Measurements from ENCODE around the gene NIM1K.

NIM1K gene

GRCh38 chr5:43202380-43202779 lies 10.4 kb downstream of the NIM1K start:
- H3K27me3 Mint-ChIP-seq, result peaks cover 13% of the 10 kb centered on the region
- H3K36me3 Mint-ChIP-seq (ENCODE audit: low read depth), result peaks cover 4% of the 10 kb centered on the region
- H3K4me3 Mint-ChIP-seq, result no peak overlapping the region
- no peak overlapping the region for H3K27ac Mint-ChIP-seq
- H3K4me1 Mint-ChIP-seq (ENCODE audit: low read depth), result peaks cover 4% of the 10 kb centered on the region
- no peaks in the 10 kb centered on the region for H3K9me3 Mint-ChIP-seq

- Mint-ChIP-seq H3K27me3 (peaks cover 16% of the 10 kb centered on the region), H3K4me3 (no peak overlapping the region)
These were observed 11.3 kb downstream of the NIM1K start for GRCh38 chr5:43203373-43203772.

GRCh38 chr5:43204958-43205357 lies 12.9 kb downstream of the NIM1K start:
- Mint-ChIP-seq H3K9me3 (no peaks in the 10 kb centered on the region), H3K4me3 (no peak overlapping the region), H3K27ac (no peak overlapping the region), H3K36me3 (ENCODE audit: low read depth) (peaks cover 4% of the 10 kb centered on the region), H3K27me3 (peaks cover 16% of the 10 kb centered on the region), H3K4me1 (ENCODE audit: low read depth) (peaks cover 4% of the 10 kb centered on the region)

More at GRCh38 chr5:43203373-43203772, 11.3 kb downstream of the NIM1K start:
- Mint-ChIP-seq H3K4me1 (ENCODE audit: low read depth) (peaks cover 4% of the 10 kb centered on the region), H3K27ac (no peak overlapping the region), H3K36me3 (ENCODE audit: low read depth) (peaks cover 4% of the 10 kb centered on the region), H3K9me3 (no peaks in the 10 kb centered on the region)

DNA sequence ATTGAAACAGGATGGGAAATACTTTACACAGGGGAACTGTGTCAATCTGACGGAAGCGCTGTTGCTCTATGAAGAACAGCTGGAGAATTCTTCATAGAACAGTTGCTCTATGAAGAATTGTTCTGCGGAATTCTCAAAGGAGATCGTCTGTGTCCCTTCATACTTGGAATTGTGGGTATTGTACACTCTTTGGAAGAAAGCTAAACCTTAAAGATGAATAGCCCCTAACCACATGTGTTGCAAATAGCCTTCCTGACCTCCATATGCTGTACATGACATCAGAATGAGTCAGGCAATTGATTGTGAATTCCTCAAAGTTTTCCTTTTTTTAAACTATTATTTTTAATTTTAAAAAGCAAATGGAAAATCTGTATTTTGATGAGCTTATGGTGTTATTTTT lies 15.6 kb downstream of the NIM1K start:
- Mint-ChIP-seq H3K27me3 (peaks cover 24% of the 10 kb centered on the region), H3K4me1 (ENCODE audit: low read depth) (no peaks in the 10 kb centered on the region), H3K27ac (no peak overlapping the region), H3K4me3 (no peak overlapping the region), H3K9me3 (no peaks in the 10 kb centered on the region), H3K36me3 (ENCODE audit: low read depth) (no peaks in the 10 kb centered on the region)

GRCh38 chr5:43208658-43209057 lies 16.6 kb downstream of the NIM1K start:
- Mint-ChIP-seq H3K4me3 (no peak overlapping the region), H3K9me3 (no peaks in the 10 kb centered on the region), H3K27me3 (peaks cover 24% of the 10 kb centered on the region), H3K4me1 (ENCODE audit: low read depth) (no peaks in the 10 kb centered on the region), H3K27ac (no peak overlapping the region), H3K36me3 (ENCODE audit: low read depth) (no peaks in the 10 kb centered on the region)

DNA sequence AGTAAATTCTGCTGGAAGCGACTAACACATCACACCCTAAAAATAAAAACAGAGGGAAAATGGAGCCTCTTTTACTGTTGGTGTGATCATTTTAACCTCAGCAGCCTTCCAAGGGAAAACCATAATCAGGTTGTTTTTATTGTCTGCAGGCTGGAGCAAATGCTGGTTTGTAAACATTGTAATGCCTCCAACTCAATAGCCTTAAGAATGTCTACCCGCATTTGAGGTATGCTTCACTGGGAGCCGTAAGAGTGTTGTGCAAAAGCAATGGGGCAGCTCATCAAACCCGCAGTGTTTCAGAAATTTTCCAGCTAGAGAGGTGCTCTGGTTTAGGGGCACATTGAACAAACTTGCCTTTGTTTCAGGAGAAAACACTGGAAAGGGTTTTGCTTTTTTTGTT lies 17.0 kb downstream of the NIM1K start:
- H3K36me3 Mint-ChIP-seq (ENCODE audit: low read depth), result no peaks in the 10 kb centered on the region
- peaks cover 24% of the 10 kb centered on the region for H3K27me3 Mint-ChIP-seq

GRCh38 chr5:43209833-43210232 lies 17.8 kb downstream of the NIM1K start:
- Mint-ChIP-seq H3K27me3 (peaks cover 24% of the 10 kb centered on the region), H3K9me3 (no peaks in the 10 kb centered on the region)

More for the DNA sequence above, 17.0 kb downstream of the NIM1K start:
- Mint-ChIP-seq H3K4me1 (ENCODE audit: low read depth) (no peaks in the 10 kb centered on the region), H3K27ac (no peak overlapping the region), H3K4me3 (no peak overlapping the region), H3K9me3 (no peaks in the 10 kb centered on the region)

DNA sequence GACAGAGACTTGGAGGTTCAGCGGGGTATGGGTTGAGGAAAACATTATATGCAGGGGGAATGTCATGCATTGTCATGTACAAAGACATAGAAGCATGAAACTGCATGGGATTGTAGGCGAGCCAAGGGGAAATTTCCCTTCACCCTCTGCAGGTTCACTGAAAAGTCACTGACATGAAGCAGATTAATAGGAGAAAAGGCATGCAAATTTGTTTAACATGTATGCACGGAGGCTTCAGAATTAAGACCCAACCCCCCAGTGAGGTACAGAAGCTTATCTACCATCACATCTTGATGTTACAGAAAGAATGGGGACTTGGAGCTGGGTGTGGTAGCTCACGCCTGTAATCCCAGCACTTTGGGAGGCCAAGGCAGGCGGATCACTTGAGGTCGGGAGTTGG lies 18.5 kb downstream of the NIM1K start:
- Mint-ChIP-seq H3K27me3 (peaks cover 24% of the 10 kb centered on the region), H3K4me1 (ENCODE audit: low read depth) (no peaks in the 10 kb centered on the region), H3K9me3 (no peaks in the 10 kb centered on the region), H3K36me3 (ENCODE audit: low read depth) (no peaks in the 10 kb centered on the region), H3K4me3 (no peak overlapping the region), H3K27ac (no peak overlapping the region)

More at GRCh38 chr5:43209833-43210232, 17.8 kb downstream of the NIM1K start:
- H3K36me3 Mint-ChIP-seq (ENCODE audit: low read depth), result no peaks in the 10 kb centered on the region
- no peak overlapping the region for H3K4me3 Mint-ChIP-seq
- H3K27ac Mint-ChIP-seq, result no peak overlapping the region
- H3K4me1 Mint-ChIP-seq (ENCODE audit: low read depth), result no peaks in the 10 kb centered on the region

- no peak overlapping the region for H3K27ac Mint-ChIP-seq
- H3K27me3 Mint-ChIP-seq, result peaks cover 12% of the 10 kb centered on the region
- H3K4me1 Mint-ChIP-seq (ENCODE audit: low read depth), result no peaks in the 10 kb centered on the region
- no peaks in the 10 kb centered on the region for H3K9me3 Mint-ChIP-seq
- H3K36me3 Mint-ChIP-seq (ENCODE audit: low read depth), result no peaks in the 10 kb centered on the region
- H3K4me3 Mint-ChIP-seq, result no peak overlapping the region
These were observed 21.9 kb downstream of the NIM1K start for GRCh38 chr5:43213951-43214350.

DNA sequence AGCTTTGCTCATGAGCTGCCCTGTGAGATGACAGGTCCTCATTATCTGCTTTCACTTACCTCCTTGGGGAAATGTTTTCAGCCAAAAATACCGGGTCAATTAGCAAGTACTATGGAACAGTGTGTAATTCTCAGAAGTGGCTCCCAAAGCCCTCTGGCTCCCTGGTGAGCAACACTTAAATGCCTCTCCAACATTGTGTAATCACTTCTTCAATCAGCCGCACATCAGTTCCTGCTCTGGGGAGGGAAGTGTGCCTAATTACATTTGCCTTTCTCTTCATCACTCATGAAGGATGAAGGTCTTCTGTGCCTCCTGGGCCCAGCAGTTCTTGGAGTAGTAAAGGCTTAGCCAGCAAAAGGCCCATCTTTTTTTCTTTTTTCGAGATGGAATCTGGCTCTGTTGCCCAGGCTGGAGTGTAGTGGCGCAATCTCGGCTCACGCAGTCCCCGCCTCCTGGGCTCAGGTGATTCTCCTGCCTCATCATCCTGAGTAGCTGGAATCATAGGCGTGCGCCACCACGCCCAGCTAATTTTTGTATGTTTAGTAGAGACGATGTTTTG lies 23.1 kb downstream of the NIM1K start:
- H3K27ac Mint-ChIP-seq, result no peak overlapping the region
- no peaks in the 10 kb centered on the region for H3K9me3 Mint-ChIP-seq
- H3K27me3 Mint-ChIP-seq, result peaks cover 9% of the 10 kb centered on the region
- H3K4me3 Mint-ChIP-seq, result no peak overlapping the region
- H3K36me3 Mint-ChIP-seq (ENCODE audit: low read depth), result no peaks in the 10 kb centered on the region
- no peaks in the 10 kb centered on the region for H3K4me1 Mint-ChIP-seq (ENCODE audit: low read depth)

GRCh38 chr5:43216941-43217340 lies 24.9 kb downstream of the NIM1K start:
- H3K36me3 Mint-ChIP-seq (ENCODE audit: low read depth), result no peaks in the 10 kb centered on the region
- no peaks in the 10 kb centered on the region for H3K27me3 Mint-ChIP-seq
- no peak overlapping the region for H3K27ac Mint-ChIP-seq
- H3K4me1 Mint-ChIP-seq (ENCODE audit: low read depth), result no peaks in the 10 kb centered on the region
- H3K4me3 Mint-ChIP-seq, result no peak overlapping the region
- no peaks in the 10 kb centered on the region for H3K9me3 Mint-ChIP-seq

- no peak overlapping the region for H3K4me3 Mint-ChIP-seq
These were observed 27.1 kb downstream of the NIM1K start for GRCh38 chr5:43219120-43219519.

GRCh38 chr5:43221502-43221901 lies 29.5 kb downstream of the NIM1K start:
- Mint-ChIP-seq H3K4me3 (no peak overlapping the region), H3K4me1 (ENCODE audit: low read depth) (no peaks in the 10 kb centered on the region), H3K36me3 (ENCODE audit: low read depth) (no peaks in the 10 kb centered on the region), H3K27me3 (no peaks in the 10 kb centered on the region), H3K9me3 (no peaks in the 10 kb centered on the region), H3K27ac (no peak overlapping the region)

More at GRCh38 chr5:43219120-43219519, 27.1 kb downstream of the NIM1K start:
- H3K36me3 Mint-ChIP-seq (ENCODE audit: low read depth), result no peaks in the 10 kb centered on the region
- H3K27me3 Mint-ChIP-seq, result no peaks in the 10 kb centered on the region
- no peak overlapping the region for H3K27ac Mint-ChIP-seq
- no peaks in the 10 kb centered on the region for H3K9me3 Mint-ChIP-seq
- H3K4me1 Mint-ChIP-seq (ENCODE audit: low read depth), result no peaks in the 10 kb centered on the region

- Mint-ChIP-seq H3K27ac (no peak overlapping the region), H3K36me3 (ENCODE audit: low read depth) (no peaks in the 10 kb centered on the region), H3K9me3 (no peaks in the 10 kb centered on the region), H3K4me1 (ENCODE audit: low read depth) (no peaks in the 10 kb centered on the region), H3K27me3 (no peaks in the 10 kb centered on the region), H3K4me3 (no peak overlapping the region)
These were observed 33.7 kb downstream of the NIM1K start for GRCh38 chr5:43225649-43226245.

DNA sequence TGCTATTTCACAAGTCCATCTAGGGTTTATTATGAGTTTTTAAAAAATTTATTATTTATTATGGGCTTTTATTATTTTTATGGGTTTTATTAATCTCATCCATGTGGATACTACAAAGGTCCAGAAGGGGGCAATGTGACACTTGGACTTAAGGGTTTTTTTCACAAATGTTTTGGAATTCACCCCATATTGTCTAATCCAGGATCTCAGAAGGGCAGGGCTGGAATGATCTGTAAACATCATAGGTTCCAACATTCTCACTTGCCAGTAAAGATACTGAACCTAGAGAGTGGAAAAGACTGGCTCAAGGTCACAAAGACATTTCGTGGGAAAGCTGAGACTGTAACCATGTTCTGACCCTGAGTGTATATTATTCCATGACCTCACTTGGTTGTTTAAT lies 35.6 kb downstream of the NIM1K start:
- no peaks in the 10 kb centered on the region for H3K36me3 Mint-ChIP-seq (ENCODE audit: low read depth)

DNA sequence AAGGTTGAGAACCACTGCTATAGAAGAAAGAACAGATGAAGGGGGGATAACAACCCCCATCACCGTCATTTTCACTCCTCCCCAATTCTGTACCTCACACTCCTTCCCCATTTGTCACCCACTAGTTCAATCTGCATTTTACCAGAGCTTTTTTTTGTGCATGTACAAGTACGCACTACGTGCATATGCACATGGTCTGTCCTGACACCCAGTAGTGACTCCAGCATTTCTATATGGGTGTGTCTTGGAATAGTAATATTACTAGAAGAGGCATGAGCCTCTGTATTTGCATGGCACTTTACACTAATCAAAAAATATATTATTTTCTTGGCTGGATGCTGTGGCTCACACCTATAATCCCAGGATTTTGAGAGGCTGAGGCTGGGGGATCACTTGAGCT lies 38.7 kb downstream of the NIM1K start:
- no peaks in the 10 kb centered on the region for H3K27me3 Mint-ChIP-seq
- no peak overlapping the region for H3K27ac Mint-ChIP-seq
- H3K9me3 Mint-ChIP-seq, result no peaks in the 10 kb centered on the region
- no peaks in the 10 kb centered on the region for H3K4me1 Mint-ChIP-seq (ENCODE audit: low read depth)
- H3K36me3 Mint-ChIP-seq (ENCODE audit: low read depth), result no peaks in the 10 kb centered on the region
- H3K4me3 Mint-ChIP-seq, result no peak overlapping the region

More for the DNA sequence above, 35.6 kb downstream of the NIM1K start:
- Mint-ChIP-seq H3K9me3 (no peaks in the 10 kb centered on the region), H3K4me1 (ENCODE audit: low read depth) (no peaks in the 10 kb centered on the region), H3K4me3 (no peak overlapping the region), H3K27me3 (no peaks in the 10 kb centered on the region), H3K27ac (no peak overlapping the region)

All from stimulated activated naive CD8-positive, alpha-beta T cell treated with anti-CD3 and anti-CD28 coated beads, Interleukin-15, Interleukin-2, amounts not matched to agents 100 ng/mL and 50 ng/mL, for 24 hours (primary cell).